ENCODE results near the gene HTRA1. TPM values are rescaled to one million over a fixed set of nuclear protein-coding genes. Genes with fewer than 3 reads are reported as not detected.

The HTRA1 gene
- total RNA-seq, 4 donors from 2014 or later = 14.2 to 23.2 (median 17.2) TPM

GRCh38 chr10:122490268-122490667, 28.9 kb downstream of the HTRA1 start:
- Histone ChIP-seq H3K27me3 (no peaks in the 10 kb centered on the region), H3K4me1 (peaks cover 10% of the 10 kb centered on the region in 2 donors), H3K27ac (no peak overlapping the region), H3K4me3 (no peak overlapping the region), H3K36me3 (no peaks in the 10 kb centered on the region), H3K9me3 (no peaks in the 10 kb centered on the region)
- in situ Hi-C loops (cut with MboI; ENCODE audit: low sequenced_read_pairs in 4 of 4) = no loop called here
- intact Hi-C loops (cut with DNase I; ENCODE audit: low total_unique reads) = no loop called here
- no peak for ATAC-seq
- no peak for DNase-seq
- TF ChIP-seq CTCF (IDR thresholded peaks at IDR 0.05 in 4 of 5, conservative IDR thresholded peaks at IDR 0.05 in 1 of 5) = no peak
- TF ChIP-seq POLR2A (IDR thresholded peaks at IDR 0.05) = no peak

- Histone ChIP-seq H3K4me1 (peaks cover 11 to 12% of the 10 kb centered on the region in 2 donors), H3K27me3 (no peaks in the 10 kb centered on the region), H3K9me3 (no peaks in the 10 kb centered on the region), H3K4me3 (no peak overlapping the region), H3K36me3 (no peaks in the 10 kb centered on the region), H3K27ac (no peak overlapping the region)
- in situ Hi-C loops (cut with MboI; ENCODE audit: low sequenced_read_pairs in 4 of 4) (no loop called here), intact Hi-C loops (cut with DNase I; ENCODE audit: low total_unique reads) (no loop called here)
- TF ChIP-seq POLR2A (IDR thresholded peaks at IDR 0.05) = no peak
- TF ChIP-seq CTCF (IDR thresholded peaks at IDR 0.05 in 4 of 5, conservative IDR thresholded peaks at IDR 0.05 in 1 of 5) = no peak
- DNase-seq (no peak), ATAC-seq (no peak)
Observed at GRCh38 chr10:122490786-122491680, 29.7 kb downstream of the HTRA1 start.

GRCh38 chr10:122492006-122492405, 30.7 kb downstream of the HTRA1 start:
- in situ Hi-C loops (cut with MboI; ENCODE audit: low sequenced_read_pairs in 4 of 4) (no loop called here), intact Hi-C loops (cut with DNase I; ENCODE audit: low total_unique reads) (no loop called here)
- H3K4me1 ChIP-seq = peaks cover 6 to 7% of the 10 kb centered on the region in 2 donors
- DNase-seq (no peak), ATAC-seq (no peak)
- H3K36me3 ChIP-seq = no peaks in the 10 kb centered on the region
- no peak overlapping the region for H3K27ac ChIP-seq
- no peak overlapping the region for H3K4me3 ChIP-seq
- H3K27me3 ChIP-seq = no peaks in the 10 kb centered on the region
- no peaks in the 10 kb centered on the region for H3K9me3 ChIP-seq
- TF ChIP-seq POLR2A (IDR thresholded peaks at IDR 0.05) (no peak), CTCF (IDR thresholded peaks at IDR 0.05 in 4 of 5, conservative IDR thresholded peaks at IDR 0.05 in 1 of 5) (no peak)

- intact Hi-C loops (cut with DNase I; ENCODE audit: low total_unique reads) (no loop called here), in situ Hi-C loops (cut with MboI; ENCODE audit: low sequenced_read_pairs in 4 of 4) (no loop called here)
- Histone ChIP-seq H3K27ac (peak overlapping the region; percentile 48 to 63 (median 52)), H3K36me3 (no peaks in the 10 kb centered on the region), H3K27me3 (no peaks in the 10 kb centered on the region), H3K4me1 (peaks cover 6 to 7% of the 10 kb centered on the region in 2 donors), H3K4me3 (no peak overlapping the region), H3K9me3 (no peaks in the 10 kb centered on the region)
- peak in 1 of 2 donors; percentile 24 for DNase-seq
- ATAC-seq = no peak
- no peak for TF ChIP-seq CTCF (IDR thresholded peaks at IDR 0.05 in 4 of 5, conservative IDR thresholded peaks at IDR 0.05 in 1 of 5)
- no peak for TF ChIP-seq POLR2A (IDR thresholded peaks at IDR 0.05)
Observed at GRCh38 chr10:122492999-122493481, 31.7 kb downstream of the HTRA1 start.
